Neural cell (in vitro differentiated cells): Measurements from ENCODE around the gene FRMD4B. TPM values are rescaled to one million over a fixed set of nuclear protein-coding genes. Genes with fewer than 3 reads are reported as not detected.

Experiments used
- H2AFZ ChIP-seq: fragments of 200-600, 300-800 bp; sonication (generic), shearing (Covaris generic); 2 replicates; pipeline ENCODE4 v1.6.0; 2014; ENCODE audit warnings: low read depth, mild to moderate bottlenecking, antibody characterized with exemption, low read length, moderate library complexity
- H3F3A ChIP-seq: fragments of 200-600 bp; shearing (Covaris generic); 2 replicates; pipeline ENCODE4 v1.6.1; 2016; ENCODE audit warnings: mild to moderate bottlenecking, moderate library complexity, mixed read lengths, antibody characterized with exemption, low read length; ENCODE audit not compliant: insufficient read depth, poor library complexity, severe bottlenecking
- H3K27ac ChIP-seq: fragments of 200-600, 300-800 bp; sonication (generic), shearing (Covaris generic); 2 replicates; pipeline ENCODE4 v1.5.1; 2014; ENCODE audit warnings: mild to moderate bottlenecking, low read length, moderate library complexity
- H3K27me3 ChIP-seq: fragments of 300-800, 200-600 bp; sonication (generic), shearing (Covaris generic); 2 replicates; pipeline ENCODE4 v1.6.0; 2014; ENCODE audit warnings: mild to moderate bottlenecking, low read depth, low read length, moderate library complexity; ENCODE audit not compliant: insufficient read depth
- H3K36me3 ChIP-seq: fragments of 300-800, 200-600 bp; sonication (generic), shearing (Covaris generic); 2 replicates; pipeline ENCODE4 v1.5.1; 2014; ENCODE audit warnings: mild to moderate bottlenecking, antibody characterized with exemption, low read length, moderate library complexity; ENCODE audit not compliant: insufficient read depth
- H3K4me2 ChIP-seq: fragments of 300-800, 200-600 bp; sonication (generic), shearing (Covaris generic); 2 replicates; pipeline ENCODE4 v1.6.0; 2014; ENCODE audit warnings: mild to moderate bottlenecking, low read length
- H3K4me3 ChIP-seq: fragments of 300-800, 200-600 bp; sonication (generic), shearing (Covaris generic); 2 replicates; pipeline ENCODE4 v1.5.1; 2014; ENCODE audit warnings: mild to moderate bottlenecking, low read length, moderate library complexity
- H3K79me2 ChIP-seq: fragments of 200-600 bp; shearing (Covaris generic); replicated peaks from 2 replicates; pipeline ENCODE4 v1.6.0; 2014; ENCODE audit warnings: mild to moderate bottlenecking, low read length, moderate library complexity; ENCODE audit not compliant: insufficient read depth
- H3K9ac ChIP-seq: fragments of 300-800, 200-600 bp; sonication (generic), shearing (Covaris generic); 2 replicates; pipeline ENCODE4 v1.6.1; 2016; ENCODE audit warnings: mild to moderate bottlenecking, low read length, mixed read lengths
- H3K9me2 ChIP-seq: fragments of 200-600 bp; shearing (Covaris generic); 2 replicates; pipeline ENCODE4 v1.6.1; 2016; ENCODE audit warnings: mild to moderate bottlenecking, low read length, mixed read lengths; ENCODE audit not compliant: insufficient read depth
- H3K9me3 ChIP-seq: fragments of 200-600, 300-800 bp; sonication (generic), shearing (Covaris generic); 2 replicates; pipeline ENCODE4 v1.6.1; 2016; ENCODE audit warnings: mild to moderate bottlenecking, mixed run types, low read length, moderate library complexity, mixed read lengths
- H4K20me1 ChIP-seq: fragments of 200-600 bp; shearing (Covaris generic); 2 replicates; pipeline ENCODE4 v1.6.1; 2016; ENCODE audit warnings: mild to moderate bottlenecking, mixed run types; ENCODE audit not compliant: insufficient read depth
- CTCF ChIP-seq: fragments of 450-650 bp; IDR thresholded peaks from 2 replicates; pipeline ENCODE4 v1.5.1; 2014; ENCODE audit warnings: antibody characterized with exemption, mild to moderate bottlenecking, moderate library complexity; ENCODE audit not compliant: poor library complexity, severe bottlenecking
- EP300 ChIP-seq: fragments of 450-650 bp; conservative IDR thresholded peaks from 2 replicates; pipeline ENCODE4 v1.6.1; 2014; ENCODE audit warnings: antibody characterized with exemption, mild to moderate bottlenecking, moderate library complexity; ENCODE audit not compliant: poor library complexity, severe bottlenecking
- EZH2 ChIP-seq: fragments of 200-600, 300-800 bp; shearing (Covaris generic), sonication (generic); IDR thresholded peaks from 2 replicates; pipeline ENCODE4 v1.6.1; 2014; ENCODE audit warnings: antibody characterized with exemption, low read length, borderline replicate concordance, mild to moderate bottlenecking; ENCODE audit not compliant: insufficient read depth, poor library complexity, severe bottlenecking
- MXI1 ChIP-seq: fragments of 450-650 bp; conservative IDR thresholded peaks from 2 replicates; pipeline ENCODE4 v1.6.1; 2014; ENCODE audit warnings: antibody characterized with exemption, mild to moderate bottlenecking; ENCODE audit not compliant: poor library complexity, severe bottlenecking
- RAD21 ChIP-seq: fragments of 450-650 bp; conservative IDR thresholded peaks from 2 replicates; pipeline ENCODE4 v1.6.1; 2014; ENCODE audit warnings: antibody characterized with exemption, mild to moderate bottlenecking, moderate library complexity
- SMC3 ChIP-seq: fragments of 450-650 bp; conservative IDR thresholded peaks from 2 replicates; pipeline ENCODE4 v1.6.1; 2014; ENCODE audit warnings: antibody characterized with exemption, mild to moderate bottlenecking, moderate library complexity; ENCODE audit not compliant: poor library complexity
- TAF1 ChIP-seq: IDR thresholded peaks from 2 replicates; pipeline ENCODE4 v1.6.1; 2012; ENCODE audit warnings: low read depth
- polyA plus RNA-seq: library from polyadenylated mRNA; depleted of rRNA; stranded (reverse); fragments of >200 nt; gene quantifications from 2 replicates; pipeline ENCODE4 v1.2.3, GENCODE V29; 2014
- TF ChIP-seq, protein P1 (sequence below): IDR thresholded peaks from 2 replicates; pipeline ENCODE4 v1.6.1; 2012; ENCODE audit warnings: borderline replicate concordance

Gene FRMD4B
- polyA plus RNA-seq, 1 donor from 2014 or later, result 6.2 TPM

- no peak overlapping the region for H2AFZ ChIP-seq
- H3K36me3 ChIP-seq, result no peaks in the 10 kb centered on the region
- no peaks in the 10 kb centered on the region for H3K27me3 ChIP-seq
- TF ChIP-seq SMC3 (no peak), TAF1 (no peak), EZH2 (no peak), CTCF (peak; percentile 36)
- TF ChIP-seq, protein P1, sequence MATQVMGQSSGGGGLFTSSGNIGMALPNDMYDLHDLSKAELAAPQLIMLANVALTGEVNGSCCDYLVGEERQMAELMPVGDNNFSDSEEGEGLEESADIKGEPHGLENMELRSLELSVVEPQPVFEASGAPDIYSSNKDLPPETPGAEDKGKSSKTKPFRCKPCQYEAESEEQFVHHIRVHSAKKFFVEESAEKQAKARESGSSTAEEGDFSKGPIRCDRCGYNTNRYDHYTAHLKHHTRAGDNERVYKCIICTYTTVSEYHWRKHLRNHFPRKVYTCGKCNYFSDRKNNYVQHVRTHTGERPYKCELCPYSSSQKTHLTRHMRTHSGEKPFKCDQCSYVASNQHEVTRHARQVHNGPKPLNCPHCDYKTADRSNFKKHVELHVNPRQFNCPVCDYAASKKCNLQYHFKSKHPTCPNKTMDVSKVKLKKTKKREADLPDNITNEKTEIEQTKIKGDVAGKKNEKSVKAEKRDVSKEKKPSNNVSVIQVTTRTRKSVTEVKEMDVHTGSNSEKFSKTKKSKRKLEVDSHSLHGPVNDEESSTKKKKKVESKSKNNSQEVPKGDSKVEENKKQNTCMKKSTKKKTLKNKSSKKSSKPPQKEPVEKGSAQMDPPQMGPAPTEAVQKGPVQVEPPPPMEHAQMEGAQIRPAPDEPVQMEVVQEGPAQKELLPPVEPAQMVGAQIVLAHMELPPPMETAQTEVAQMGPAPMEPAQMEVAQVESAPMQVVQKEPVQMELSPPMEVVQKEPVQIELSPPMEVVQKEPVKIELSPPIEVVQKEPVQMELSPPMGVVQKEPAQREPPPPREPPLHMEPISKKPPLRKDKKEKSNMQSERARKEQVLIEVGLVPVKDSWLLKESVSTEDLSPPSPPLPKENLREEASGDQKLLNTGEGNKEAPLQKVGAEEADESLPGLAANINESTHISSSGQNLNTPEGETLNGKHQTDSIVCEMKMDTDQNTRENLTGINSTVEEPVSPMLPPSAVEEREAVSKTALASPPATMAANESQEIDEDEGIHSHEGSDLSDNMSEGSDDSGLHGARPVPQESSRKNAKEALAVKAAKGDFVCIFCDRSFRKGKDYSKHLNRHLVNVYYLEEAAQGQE, result no peak
- no peak overlapping the region for H3K9ac ChIP-seq
- no peaks in the 10 kb centered on the region for H4K20me1 ChIP-seq
- H3K27ac ChIP-seq, result no peak overlapping the region
- no peaks in the 10 kb centered on the region for H3K9me2 ChIP-seq
- H3K4me3 ChIP-seq, result no peak overlapping the region
- H3F3A ChIP-seq, result no peaks in the 10 kb centered on the region
- no peaks in the 10 kb centered on the region for H3K9me3 ChIP-seq
- no peak overlapping the region for H3K4me2 ChIP-seq
- no peaks in the 10 kb centered on the region for H3K79me2 ChIP-seq
Observed at GRCh38 chr3:69309814-69310213, 76.1 kb downstream of the FRMD4B start.

DNA sequence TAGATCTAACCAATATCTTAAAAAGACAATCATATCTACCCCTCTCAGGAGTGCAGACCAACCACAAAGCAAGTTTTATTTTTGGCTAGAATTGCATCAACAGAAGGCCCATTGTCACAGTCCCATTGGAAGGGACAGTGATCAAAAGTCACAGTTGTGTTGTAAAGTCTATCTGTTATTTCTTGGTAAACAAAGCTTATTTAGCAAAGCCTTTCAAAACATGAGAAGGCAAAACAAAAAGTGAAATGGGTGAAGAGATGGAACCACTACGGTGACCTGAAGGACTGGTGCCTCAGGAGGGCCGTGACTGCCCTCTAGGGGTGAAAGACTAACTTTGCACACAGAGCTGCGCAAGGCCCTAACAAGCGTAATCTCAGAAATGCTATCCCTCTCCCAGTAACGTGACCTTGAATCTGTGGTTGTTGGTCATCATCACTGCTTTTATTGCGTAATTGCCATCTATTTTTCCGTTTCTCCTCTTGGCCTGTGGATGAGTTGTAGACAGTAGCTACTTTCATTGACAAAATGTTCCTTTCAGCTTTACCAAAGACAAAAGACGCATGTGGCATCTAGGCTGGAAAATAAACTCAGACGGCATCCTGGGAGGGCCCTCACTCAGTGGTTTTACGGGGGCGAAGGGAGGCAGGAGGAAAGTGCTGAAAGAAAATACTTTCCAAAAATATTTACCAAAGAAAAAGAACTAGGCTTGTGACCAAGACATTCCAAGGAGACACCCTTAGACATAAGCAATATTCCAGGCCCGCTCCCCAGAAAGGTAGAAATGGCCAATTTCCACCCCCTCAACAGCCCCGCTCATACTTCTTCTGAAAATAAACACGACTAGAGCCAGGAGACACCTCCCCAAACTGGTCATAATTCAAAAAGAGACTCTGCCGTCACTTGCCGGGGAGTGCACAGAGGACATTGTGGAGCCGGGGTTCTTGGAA is 79.4 kb downstream of the FRMD4B start:
- Histone ChIP-seq H3K9ac (no peak overlapping the region), H3K4me3 (no peak overlapping the region), H3K9me2 (no peaks in the 10 kb centered on the region), H3K27me3 (no peaks in the 10 kb centered on the region), H3K4me2 (no peak overlapping the region), H3K36me3 (no peaks in the 10 kb centered on the region), H3K9me3 (no peaks in the 10 kb centered on the region), H4K20me1 (no peaks in the 10 kb centered on the region), H3F3A (no peaks in the 10 kb centered on the region), H2AFZ (no peak overlapping the region), H3K79me2 (no peaks in the 10 kb centered on the region), H3K27ac (no peak overlapping the region)
- TF ChIP-seq MXI1 (no peak), EP300 (no peak), CTCF (peak; percentile 75), RAD21 (peak; percentile 73), SMC3 (peak; percentile 72)
